Measurements from ENCODE around the gene AGBL1.

GRCh38 chr15:86850939-86851338, 771.3 kb downstream of the AGBL1 start:
- TF ChIP-seq CTCF (IDR thresholded peaks at IDR 0.05) (no peak), POLR2A (IDR thresholded peaks at IDR 0.05) (no peak)
